AG09319 (cell line): ENCODE measurements around the gene PPP6R3.

ENCODE experiments used
- DNase-seq: peaks from one replicate; pipeline ENCODE4 v3.0.0-alpha.2; 2010; ENCODE audit warnings: low read depth; ENCODE audit errors: extremely low read depth
- CTCF ChIP-seq: IDR thresholded peaks from 2 replicates; pipeline ENCODE4 v1.5.1; 2011; ENCODE audit warnings: low read depth, mild to moderate bottlenecking, inconsistent platforms, low read length, moderate library complexity

The PPP6R3 gene

GRCh38 chr11:68575025-68575665, 114.6 kb downstream of the PPP6R3 start:
- no peak for TF ChIP-seq CTCF

GRCh38 chr11:68579455-68579854, 118.9 kb downstream of the PPP6R3 start:
- DNase-seq = no peak
- no peak for TF ChIP-seq CTCF

More at GRCh38 chr11:68575025-68575665, 114.6 kb downstream of the PPP6R3 start:
- DNase-seq = no peak

- no peak for TF ChIP-seq CTCF
- DNase-seq = no peak
These were observed 120.9 kb downstream of the PPP6R3 start for GRCh38 chr11:68581439-68581838.

GRCh38 chr11:68581901-68582300, 121.3 kb downstream of the PPP6R3 start:
- TF ChIP-seq CTCF = no peak
- DNase-seq = no peak

- no peak for DNase-seq
- no peak for TF ChIP-seq CTCF
These were observed 122.0 kb downstream of the PPP6R3 start for GRCh38 chr11:68582416-68583040.

GRCh38 chr11:68583041-68583446, 122.5 kb downstream of the PPP6R3 start:
- no peak for TF ChIP-seq CTCF
- DNase-seq = no peak

GRCh38 chr11:68584097-68584496, 123.5 kb downstream of the PPP6R3 start:
- peak; percentile 45 for TF ChIP-seq CTCF
- DNase-seq = no peak
